ENCODE data around the gene ASPSCR1. TPM values are rescaled to one million over a fixed set of nuclear protein-coding genes. Genes with fewer than 3 reads are reported as not detected.

The ASPSCR1 gene
- total RNA-seq, result 10 to 100 TPM; 22.3 to 30.3 TPM

DNA sequence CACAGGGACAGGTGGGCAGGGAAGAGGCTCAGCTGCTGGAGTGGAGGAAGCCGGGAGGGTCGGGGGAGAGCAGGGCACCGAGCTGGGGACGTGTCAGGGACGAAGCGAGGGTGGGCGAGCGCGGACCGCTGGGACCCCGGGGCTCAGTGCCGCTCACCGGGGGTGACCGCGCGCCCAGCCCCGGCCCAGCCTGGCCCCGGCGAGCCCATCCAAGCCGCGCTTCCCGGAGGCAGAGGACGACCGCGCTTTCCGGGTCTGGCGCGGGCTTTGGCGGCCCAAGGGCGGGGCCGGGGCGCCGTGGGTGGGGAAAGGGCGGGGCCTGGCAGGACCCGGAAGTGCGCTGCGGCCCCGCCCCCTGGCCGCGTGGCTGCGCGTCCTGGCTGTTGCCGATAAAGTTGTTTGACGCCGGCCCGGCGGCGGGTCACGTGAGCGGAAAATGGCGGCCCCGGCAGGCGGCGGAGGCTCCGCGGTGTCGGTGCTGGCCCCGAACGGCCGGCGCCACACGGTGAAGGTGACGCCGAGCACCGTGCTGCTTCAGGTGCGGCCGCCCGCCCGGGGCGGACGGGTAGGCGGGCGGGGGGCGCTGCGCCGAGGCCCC is at the start of gene ASPSCR1:
TSS of gene ASPSCR1 (plus strand) at position 419 of the 598 bp plus-strand sequence. CDS start at position 437, 18 bp downstream.
- Mint-ChIP-seq H3K27me3 (no peaks in the 10 kb centered on the region), H3K27ac (peak within 1 kb of the TSS; percentile 94), H3K36me3 (ENCODE audit: low read depth) (peaks cover 8% of the 10 kb centered on the region), H3K4me1 (peaks cover 11% of the 10 kb centered on the region), H3K9me3 (no peaks in the 10 kb centered on the region), H3K4me3 (peak within 1 kb of the TSS; percentile 89)
- ATAC-seq (replicated peaks), result peak; percentile 85

DNA sequence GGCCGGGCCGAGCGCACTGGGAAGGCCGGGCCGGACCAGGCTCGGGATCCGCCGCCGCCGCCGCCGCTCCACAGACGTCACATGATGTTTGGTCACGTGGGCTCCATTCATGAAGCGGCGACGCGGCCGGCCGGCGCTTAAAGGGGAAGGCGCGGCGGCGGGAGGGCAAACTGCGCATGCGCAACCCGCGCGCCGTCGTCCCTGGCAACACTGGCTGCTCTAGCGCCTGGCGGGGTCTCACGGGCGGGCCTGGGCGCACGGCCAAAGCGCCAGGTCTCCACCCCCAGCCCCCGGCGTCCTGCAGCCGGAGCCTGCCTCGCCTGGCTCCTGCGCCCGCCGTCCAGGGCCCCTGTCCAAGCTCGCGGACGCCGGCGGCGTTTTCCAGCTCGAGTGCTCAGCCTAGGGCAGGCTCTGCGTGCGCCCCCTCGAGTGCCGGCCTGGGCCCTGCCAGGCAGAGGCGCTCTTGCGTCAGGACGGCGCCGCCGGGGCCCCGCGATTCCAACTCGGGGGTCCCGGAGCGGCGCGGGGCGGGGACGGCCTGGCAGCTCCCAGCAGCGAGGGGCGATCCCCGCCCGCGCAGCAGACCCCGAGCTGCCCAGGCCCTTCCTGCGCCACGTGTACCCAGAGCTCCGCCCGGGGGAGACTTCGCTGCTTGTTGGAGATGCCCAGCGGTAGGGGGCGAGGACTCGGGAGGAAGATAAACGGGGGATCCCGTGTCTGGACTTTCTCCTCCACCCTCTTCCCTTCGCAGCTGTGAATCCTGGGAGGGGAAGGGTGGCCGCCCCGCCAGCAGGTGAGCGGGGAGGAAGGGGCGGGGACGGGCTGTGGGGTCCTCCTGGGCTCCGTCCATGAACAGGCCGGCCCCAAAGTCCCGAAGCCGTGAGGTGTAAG is 49.5 kb upstream of the ASPSCR1 start, which contains the start of gene MAFG:
TSS of gene MAFG (minus strand) at position 83 of the 891 bp plus-strand sequence. CDS start 4,550 bp downstream, outside the sequence.
- H3K36me3 Mint-ChIP-seq (ENCODE audit: low read depth), result peaks cover 12% of the 10 kb centered on the region
- no peaks in the 10 kb centered on the region for H3K9me3 Mint-ChIP-seq
- H3K27ac Mint-ChIP-seq, result peak within 1 kb of the TSS; percentile 94

GRCh38 chr17:81928544-81929252 is 48.7 kb upstream of the ASPSCR1 start:
- peaks cover 18% of the 10 kb centered on the region for H3K36me3 Mint-ChIP-seq (ENCODE audit: low read depth)
- H3K9me3 Mint-ChIP-seq, result no peaks in the 10 kb centered on the region
- no peak for ATAC-seq (replicated peaks)
- H3K27me3 Mint-ChIP-seq, result no peaks in the 10 kb centered on the region
- H3K4me3 Mint-ChIP-seq, result peak overlapping the region; percentile 53
- H3K4me1 Mint-ChIP-seq, result peaks cover 7% of the 10 kb centered on the region
- H3K27ac Mint-ChIP-seq, result no peak overlapping the region

More for the DNA sequence above, 49.5 kb upstream of the ASPSCR1 start, which contains the start of gene MAFG:
- Mint-ChIP-seq H3K4me3 (peak within 1 kb of the TSS; percentile 92), H3K27me3 (no peaks in the 10 kb centered on the region), H3K4me1 (peaks cover 7% of the 10 kb centered on the region)
- peak; percentile 70 for ATAC-seq (replicated peaks)

DNA sequence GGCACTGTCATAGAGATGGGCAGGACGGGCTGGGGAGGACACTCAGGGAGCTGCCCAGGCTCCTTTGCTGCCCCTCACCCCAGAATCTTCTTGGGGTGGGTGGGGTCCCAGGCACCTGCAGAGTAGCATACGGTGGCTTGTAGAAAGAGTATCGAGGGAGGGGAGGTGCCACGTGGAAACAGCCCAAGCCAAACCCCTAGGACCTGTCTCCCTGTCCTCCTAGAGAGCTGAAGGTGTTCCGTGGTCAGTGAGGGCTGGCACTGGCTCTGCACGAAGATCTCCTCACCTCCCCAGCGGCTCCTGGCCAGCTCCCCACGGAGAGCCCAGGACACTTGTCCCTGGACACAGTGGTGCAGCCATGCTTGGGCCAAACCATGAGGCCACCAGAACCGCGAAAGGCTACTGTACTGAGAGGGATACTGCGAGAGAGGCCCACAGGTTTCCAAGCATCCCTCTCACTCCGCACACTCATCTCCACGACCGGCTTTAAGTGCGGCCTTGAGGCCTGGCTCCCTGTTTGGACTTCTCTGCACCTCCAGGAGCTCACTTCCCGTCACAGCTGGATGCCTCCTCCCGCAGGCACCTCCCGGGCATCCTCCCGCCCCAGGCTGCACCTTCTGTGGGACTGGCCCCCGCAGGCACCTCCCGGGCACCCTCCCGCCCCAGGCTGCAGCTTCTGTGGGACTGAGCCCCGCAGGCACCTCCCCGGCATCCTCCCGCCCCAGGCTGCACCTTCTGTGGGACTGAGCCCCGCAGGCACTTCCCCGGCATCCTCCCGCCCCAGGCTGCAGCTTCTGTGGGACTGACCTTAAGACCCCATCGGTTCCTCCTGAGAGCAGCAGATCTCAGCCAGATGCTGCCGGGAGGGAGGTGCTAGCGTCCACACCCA is 47.9 kb upstream of the ASPSCR1 start:
- H3K27ac Mint-ChIP-seq, result no peak overlapping the region
- peak overlapping the region; percentile 53 for H3K4me3 Mint-ChIP-seq
- H3K4me1 Mint-ChIP-seq, result peaks cover 7% of the 10 kb centered on the region
- H3K36me3 Mint-ChIP-seq (ENCODE audit: low read depth), result peaks cover 24% of the 10 kb centered on the region
- H3K27me3 Mint-ChIP-seq, result no peaks in the 10 kb centered on the region
- H3K9me3 Mint-ChIP-seq, result no peaks in the 10 kb centered on the region
- no peak for ATAC-seq (replicated peaks)

DNA sequence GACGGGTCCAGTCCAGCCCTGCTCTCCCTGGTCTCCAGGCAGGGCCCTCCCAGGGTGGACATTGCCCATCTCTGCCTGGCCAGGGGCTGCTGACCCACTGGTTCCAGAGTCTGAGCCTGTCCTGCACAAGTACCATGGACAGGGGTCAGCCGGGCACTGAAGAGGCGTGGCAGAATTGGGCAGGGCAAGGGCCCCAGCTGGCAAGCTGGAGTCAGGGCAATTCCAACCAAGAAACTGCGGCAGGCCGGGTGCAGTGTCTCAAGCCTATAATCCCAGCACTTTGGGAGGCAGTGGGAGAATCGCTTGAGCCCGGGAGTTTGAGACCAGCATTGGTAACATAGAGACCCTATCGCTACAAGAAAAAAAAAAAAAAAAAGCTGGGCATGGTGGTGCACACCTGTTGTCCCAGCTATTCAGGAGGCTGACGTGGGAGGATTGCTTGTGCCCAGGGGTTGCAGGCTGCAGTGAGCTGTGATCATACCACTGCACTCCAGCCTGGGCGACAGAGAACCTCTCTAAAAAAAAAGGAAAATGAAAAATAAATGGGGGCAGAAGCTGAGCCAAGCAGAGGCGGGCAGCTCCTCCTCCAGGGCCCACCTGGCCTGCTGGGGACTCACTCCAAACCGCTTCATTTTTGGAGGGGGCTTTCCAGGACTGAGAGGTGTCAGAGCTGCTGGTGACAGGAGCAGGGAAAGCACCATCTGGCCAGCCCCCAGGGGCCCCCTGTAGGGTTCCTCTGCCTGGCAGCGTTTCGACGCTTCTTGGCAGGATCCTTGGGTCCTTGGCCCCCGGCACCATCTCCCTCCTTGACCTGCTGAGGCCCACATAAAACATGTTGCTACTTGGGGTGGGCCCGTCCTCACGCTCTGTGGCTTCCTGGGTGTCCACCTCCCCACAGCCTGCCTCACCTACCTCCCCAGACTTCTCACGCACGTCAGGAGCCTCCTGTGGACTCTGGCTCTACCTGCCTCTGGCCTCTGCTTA is 47.0 kb upstream of the ASPSCR1 start:
- H3K4me1 Mint-ChIP-seq, result peaks cover 7% of the 10 kb centered on the region
- peaks cover 24% of the 10 kb centered on the region for H3K36me3 Mint-ChIP-seq (ENCODE audit: low read depth)
- H3K4me3 Mint-ChIP-seq, result no peak overlapping the region
- H3K27ac Mint-ChIP-seq, result no peak overlapping the region
- no peak for ATAC-seq (replicated peaks)
- no peaks in the 10 kb centered on the region for H3K27me3 Mint-ChIP-seq
- H3K9me3 Mint-ChIP-seq, result no peaks in the 10 kb centered on the region

DNA sequence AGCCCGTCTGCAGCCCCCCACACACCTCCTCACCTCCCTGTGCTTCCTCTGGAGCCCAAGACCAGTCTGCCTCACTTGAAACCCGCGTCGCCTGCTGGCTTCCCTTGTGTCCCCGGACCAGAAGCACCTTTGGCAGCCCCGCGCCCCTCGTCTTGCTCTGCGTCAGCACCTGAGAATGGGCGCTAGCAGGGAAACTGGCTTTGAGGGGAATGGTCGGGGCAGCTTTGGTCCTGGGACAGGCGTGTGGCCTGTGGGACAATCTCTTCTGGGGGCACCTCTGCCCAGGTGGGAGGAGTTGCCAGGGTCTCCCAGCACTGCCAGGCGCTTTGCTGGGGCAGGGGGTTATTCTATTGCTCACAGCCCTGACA is 46.3 kb upstream of the ASPSCR1 start:
- no peak overlapping the region for H3K4me3 Mint-ChIP-seq
- H3K4me1 Mint-ChIP-seq, result peaks cover 4% of the 10 kb centered on the region
- no peak overlapping the region for H3K27ac Mint-ChIP-seq
- peaks cover 23% of the 10 kb centered on the region for H3K36me3 Mint-ChIP-seq (ENCODE audit: low read depth)
- no peaks in the 10 kb centered on the region for H3K27me3 Mint-ChIP-seq
- ATAC-seq (replicated peaks), result no peak
- H3K9me3 Mint-ChIP-seq, result no peaks in the 10 kb centered on the region

GRCh38 chr17:81931557-81932332 is 45.7 kb upstream of the ASPSCR1 start:
- ATAC-seq (replicated peaks), result no peak
- no peak overlapping the region for H3K4me3 Mint-ChIP-seq
- no peaks in the 10 kb centered on the region for H3K4me1 Mint-ChIP-seq
- no peaks in the 10 kb centered on the region for H3K27me3 Mint-ChIP-seq
- H3K27ac Mint-ChIP-seq, result no peak overlapping the region
- peaks cover 18% of the 10 kb centered on the region for H3K36me3 Mint-ChIP-seq (ENCODE audit: low read depth)
- H3K9me3 Mint-ChIP-seq, result no peaks in the 10 kb centered on the region

- Mint-ChIP-seq H3K9me3 (no peaks in the 10 kb centered on the region), H3K36me3 (ENCODE audit: low read depth) (peaks cover 18% of the 10 kb centered on the region), H3K27me3 (no peaks in the 10 kb centered on the region), H3K4me1 (no peaks in the 10 kb centered on the region), H3K4me3 (no peak overlapping the region), H3K27ac (no peak overlapping the region)
- no peak for ATAC-seq (replicated peaks)
Observed at GRCh38 chr17:81932333-81932983, 45.0 kb upstream of the ASPSCR1 start.

- Mint-ChIP-seq H3K36me3 (ENCODE audit: low read depth) (peaks cover 18% of the 10 kb centered on the region), H3K4me1 (no peaks in the 10 kb centered on the region), H3K9me3 (no peaks in the 10 kb centered on the region), H3K27ac (no peak overlapping the region), H3K27me3 (no peaks in the 10 kb centered on the region), H3K4me3 (no peak overlapping the region)
- ATAC-seq (replicated peaks), result no peak
Observed at GRCh38 chr17:81933178-81933699, 44.2 kb upstream of the ASPSCR1 start.

- no peak overlapping the region for H3K4me3 Mint-ChIP-seq
- peaks cover 18% of the 10 kb centered on the region for H3K36me3 Mint-ChIP-seq (ENCODE audit: low read depth)
- no peak for ATAC-seq (replicated peaks)
Observed at GRCh38 chr17:81934098-81934757, 43.2 kb upstream of the ASPSCR1 start.

DNA sequence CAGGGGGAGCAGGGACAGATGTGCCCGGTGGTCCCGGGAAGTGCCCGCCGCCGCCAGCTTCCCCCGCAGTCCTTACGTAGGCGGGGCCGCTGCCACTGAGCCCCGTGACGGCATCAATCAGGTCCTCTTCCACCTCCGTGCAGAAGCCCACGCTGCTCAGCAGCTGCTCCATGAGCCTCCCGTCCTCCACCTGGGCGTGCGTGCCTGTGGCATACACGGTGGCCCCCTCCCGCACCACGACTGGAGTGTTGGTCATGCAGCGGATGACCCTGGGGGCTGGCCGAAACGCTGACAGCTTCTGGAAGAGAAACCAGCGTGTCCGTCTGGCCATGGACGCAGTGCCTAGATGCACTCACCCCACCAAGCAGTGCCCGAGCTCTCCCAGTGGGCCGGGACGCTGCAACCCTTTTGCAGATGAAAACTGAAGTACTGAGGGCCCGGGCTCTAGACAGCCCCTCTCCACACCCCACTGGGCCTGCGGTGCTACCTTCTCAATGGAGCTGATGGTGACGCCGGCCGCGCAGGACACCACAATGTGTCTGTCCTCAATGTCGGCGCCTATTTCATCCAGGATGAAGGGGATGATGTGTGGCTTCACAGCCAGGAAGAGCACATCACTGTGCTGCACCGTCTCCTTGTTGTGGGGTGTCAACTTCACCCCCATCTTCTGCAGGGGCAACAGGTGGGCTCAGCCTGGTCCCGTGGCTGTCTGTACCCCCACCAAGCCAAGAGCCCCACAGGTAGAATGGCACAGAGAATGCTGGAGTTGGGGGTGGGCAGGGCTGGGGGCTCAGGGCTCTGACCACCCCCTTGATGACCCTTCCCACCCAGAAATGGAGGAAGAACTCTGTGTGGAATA is 42.4 kb upstream of the ASPSCR1 start:
- no peak for ATAC-seq (replicated peaks)
- peaks cover 18% of the 10 kb centered on the region for H3K36me3 Mint-ChIP-seq (ENCODE audit: low read depth)
- no peak overlapping the region for H3K27ac Mint-ChIP-seq
- no peaks in the 10 kb centered on the region for H3K27me3 Mint-ChIP-seq
- H3K4me3 Mint-ChIP-seq, result peak overlapping the region; percentile 76
- H3K9me3 Mint-ChIP-seq, result no peaks in the 10 kb centered on the region
- H3K4me1 Mint-ChIP-seq, result no peaks in the 10 kb centered on the region

More at GRCh38 chr17:81934098-81934757, 43.2 kb upstream of the ASPSCR1 start:
- Mint-ChIP-seq H3K9me3 (no peaks in the 10 kb centered on the region), H3K27me3 (no peaks in the 10 kb centered on the region), H3K27ac (no peak overlapping the region), H3K4me1 (no peaks in the 10 kb centered on the region)

All from activated T-helper 17 cell treated with anti-CD3 and anti-CD28 coated beads, Interleukin-2, amount 50 U/mL, for 72 hours (primary cell).